ENCODE results near the gene NKPD1. TPM values are rescaled to one million over a fixed set of nuclear protein-coding genes. Genes with fewer than 3 reads are reported as not detected.

The NKPD1 gene
- polyA plus RNA-seq, 1 donor (not counting 4 experiments of a cell fraction or from before 2014, with no cell fraction given), result 0.37 TPM

DNA sequence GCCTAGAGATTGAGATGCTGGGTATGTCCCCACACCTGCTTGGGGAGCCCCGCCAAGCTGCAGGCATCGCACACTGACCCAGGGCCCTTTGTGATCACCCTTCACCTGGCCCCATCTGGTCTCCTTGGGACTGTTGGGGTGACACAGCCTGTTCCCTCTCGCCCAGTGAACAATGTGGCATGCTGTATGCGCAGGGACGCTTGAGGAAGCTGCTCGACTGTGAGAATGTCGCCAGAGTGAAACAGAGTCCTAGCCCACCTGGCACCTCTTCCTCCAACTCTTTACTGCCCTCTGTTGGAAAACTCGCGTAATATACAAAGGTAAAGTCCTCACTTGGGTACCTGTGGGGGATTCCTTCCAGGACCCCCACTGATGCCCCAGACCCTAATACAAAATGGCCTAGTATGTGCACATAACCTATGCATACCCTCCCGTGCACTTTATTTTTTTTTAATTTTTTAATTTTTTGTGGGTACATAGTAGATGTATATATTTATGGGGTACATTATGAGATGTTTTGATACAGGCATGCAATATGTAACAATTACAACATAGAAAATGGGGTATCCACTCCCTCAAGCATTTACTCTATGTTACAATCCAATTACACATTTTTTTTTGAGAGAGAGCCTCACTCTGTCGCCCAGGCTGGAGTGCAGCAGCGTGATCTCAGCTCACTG, 26.8 kb upstream of the NKPD1 start:
- H4K20me1 ChIP-seq (ENCODE audit: control insufficient read depth, extremely low read depth, insufficient read depth, low read length), result no peaks in the 10 kb centered on the region
- TF ChIP-seq, protein P1, sequence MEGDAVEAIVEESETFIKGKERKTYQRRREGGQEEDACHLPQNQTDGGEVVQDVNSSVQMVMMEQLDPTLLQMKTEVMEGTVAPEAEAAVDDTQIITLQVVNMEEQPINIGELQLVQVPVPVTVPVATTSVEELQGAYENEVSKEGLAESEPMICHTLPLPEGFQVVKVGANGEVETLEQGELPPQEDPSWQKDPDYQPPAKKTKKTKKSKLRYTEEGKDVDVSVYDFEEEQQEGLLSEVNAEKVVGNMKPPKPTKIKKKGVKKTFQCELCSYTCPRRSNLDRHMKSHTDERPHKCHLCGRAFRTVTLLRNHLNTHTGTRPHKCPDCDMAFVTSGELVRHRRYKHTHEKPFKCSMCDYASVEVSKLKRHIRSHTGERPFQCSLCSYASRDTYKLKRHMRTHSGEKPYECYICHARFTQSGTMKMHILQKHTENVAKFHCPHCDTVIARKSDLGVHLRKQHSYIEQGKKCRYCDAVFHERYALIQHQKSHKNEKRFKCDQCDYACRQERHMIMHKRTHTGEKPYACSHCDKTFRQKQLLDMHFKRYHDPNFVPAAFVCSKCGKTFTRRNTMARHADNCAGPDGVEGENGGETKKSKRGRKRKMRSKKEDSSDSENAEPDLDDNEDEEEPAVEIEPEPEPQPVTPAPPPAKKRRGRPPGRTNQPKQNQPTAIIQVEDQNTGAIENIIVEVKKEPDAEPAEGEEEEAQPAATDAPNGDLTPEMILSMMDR (optimal IDR thresholded peaks at IDR 0.05 in 1 of 3, IDR thresholded peaks at IDR 0.05 in 1 of 3, conservative IDR thresholded peaks at IDR 0.05 in 1 of 3; ENCODE audit: extremely low read depth in 1 of 3, insufficient read depth in 2 of 3, low read length in 3 of 3), result peak; percentile 54 to 73 (median 64)
- no peak for TF ChIP-seq EZH2 (IDR thresholded peaks at IDR 0.05; ENCODE audit: low read length)
- no peaks in the 10 kb centered on the region for H3K9me1 ChIP-seq (ENCODE audit: control insufficient read depth, extremely low read depth, insufficient read depth, low read length)
- no peak overlapping the region for H3K9ac ChIP-seq (ENCODE audit: control insufficient read depth, extremely low read depth, insufficient read depth, low read length)
- DNase-seq (ENCODE audit: low read depth, low spot score), result no peak
- no peaks in the 10 kb centered on the region for H3K36me3 ChIP-seq (ENCODE audit: control insufficient read depth in 2 of 2, extremely low read depth in 1 of 2, insufficient read depth in 2 of 2, low read length in 2 of 2)
- peaks cover 4% of the 10 kb centered on the region for H3K4me1 ChIP-seq (ENCODE audit: control insufficient read depth, extremely low read depth, insufficient read depth, low read length)
- dilution Hi-C loops (cut with MboI; ENCODE audit: extremely low pct_ligation_motif_present, low sequenced_read_pairs), result no loop called here
- no peak overlapping the region for H3K4me2 ChIP-seq (ENCODE audit: control insufficient read depth, extremely low read depth, insufficient read depth, low read depth, low read length)
- H2AFZ ChIP-seq (ENCODE audit: control insufficient read depth, low read length), result no peak overlapping the region
- H3K27ac ChIP-seq (ENCODE audit: control insufficient read depth, insufficient read depth, low read length), result no peak overlapping the region
- H3K27me3 ChIP-seq (ENCODE audit: control insufficient read depth, extremely low read depth, insufficient read depth, low read length), result no peaks in the 10 kb centered on the region
- H3K79me2 ChIP-seq (ENCODE audit: control insufficient read depth, insufficient read depth, low read length), result no peaks in the 10 kb centered on the region
- no peak for FAIRE-seq
- H3K4me3 ChIP-seq (ENCODE audit: control insufficient read depth in 2 of 3, extremely low read depth in 1 of 3, insufficient read depth in 2 of 3, low read depth in 1 of 3, low read length in 3 of 3), result no peak overlapping the region
- no peaks in the 10 kb centered on the region for H3K9me3 ChIP-seq (ENCODE audit: control insufficient read depth, low read depth, low read length)

DNA sequence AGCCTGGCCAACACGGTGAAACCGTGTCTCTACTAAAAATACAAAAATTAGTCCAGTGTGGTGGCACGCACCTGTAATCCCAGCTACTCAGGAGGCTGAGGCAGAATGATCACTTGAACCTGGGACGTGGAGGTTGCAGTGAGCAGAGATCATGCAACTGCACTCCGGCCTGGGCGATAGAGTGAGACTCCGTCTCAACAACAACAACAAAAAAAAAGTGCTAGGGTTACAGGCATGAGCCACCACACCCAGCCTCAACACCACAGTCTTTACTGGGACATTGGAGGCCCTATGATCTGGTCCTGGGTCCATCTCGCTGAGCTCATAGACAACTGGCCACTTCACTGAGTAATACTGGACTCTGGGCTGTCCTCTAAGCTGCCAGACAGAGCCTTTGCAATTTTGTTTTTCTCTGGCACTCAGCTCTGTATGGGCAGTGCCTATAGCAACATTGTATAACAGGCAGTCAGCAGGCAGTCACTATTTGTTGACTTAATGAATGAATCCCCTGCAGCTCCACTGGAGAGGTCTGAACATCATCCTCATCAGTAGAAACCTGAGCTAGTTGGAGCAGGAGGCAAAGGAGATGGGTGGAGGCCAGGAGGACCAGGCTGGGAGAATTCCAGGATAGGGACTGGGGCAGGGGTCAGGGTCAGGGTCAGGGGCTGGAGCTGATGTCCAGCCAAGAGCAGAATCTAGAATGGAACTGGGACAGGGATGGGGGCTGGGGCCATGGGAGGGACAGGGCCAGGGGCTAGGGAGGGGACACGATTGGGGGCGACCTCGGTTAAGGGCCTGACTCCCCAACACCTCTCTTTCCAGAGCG, 25.9 kb upstream of the NKPD1 start:
- Histone ChIP-seq H3K4me3 (ENCODE audit: control insufficient read depth in 2 of 3, extremely low read depth in 1 of 3, insufficient read depth in 2 of 3, low read depth in 1 of 3, low read length in 3 of 3) (no peak overlapping the region), H4K20me1 (ENCODE audit: control insufficient read depth, extremely low read depth, insufficient read depth, low read length) (no peaks in the 10 kb centered on the region), H3K4me2 (ENCODE audit: control insufficient read depth, extremely low read depth, insufficient read depth, low read depth, low read length) (no peak overlapping the region), H3K4me1 (ENCODE audit: control insufficient read depth, extremely low read depth, insufficient read depth, low read length) (peaks cover 3% of the 10 kb centered on the region), H2AFZ (ENCODE audit: control insufficient read depth, low read length) (no peak overlapping the region), H3K79me2 (ENCODE audit: control insufficient read depth, insufficient read depth, low read length) (peaks cover 1% of the 10 kb centered on the region), H3K9me1 (ENCODE audit: control insufficient read depth, extremely low read depth, insufficient read depth, low read length) (no peaks in the 10 kb centered on the region), H3K9me3 (ENCODE audit: control insufficient read depth, low read depth, low read length) (no peaks in the 10 kb centered on the region), H3K27ac (ENCODE audit: control insufficient read depth, insufficient read depth, low read length) (no peak overlapping the region), H3K27me3 (ENCODE audit: control insufficient read depth, extremely low read depth, insufficient read depth, low read length) (no peaks in the 10 kb centered on the region), H3K9ac (ENCODE audit: control insufficient read depth, extremely low read depth, insufficient read depth, low read length) (no peak overlapping the region), H3K36me3 (ENCODE audit: control insufficient read depth in 2 of 2, extremely low read depth in 1 of 2, insufficient read depth in 2 of 2, low read length in 2 of 2) (no peaks in the 10 kb centered on the region)
- dilution Hi-C loops (cut with MboI; ENCODE audit: extremely low pct_ligation_motif_present, low sequenced_read_pairs), result no loop called here
- FAIRE-seq (no peak), DNase-seq (ENCODE audit: low read depth, low spot score) (no peak)
- no peak for TF ChIP-seq EZH2 (IDR thresholded peaks at IDR 0.05; ENCODE audit: low read length)
- TF ChIP-seq, protein P1 (optimal IDR thresholded peaks at IDR 0.05 in 1 of 3, IDR thresholded peaks at IDR 0.05 in 1 of 3, conservative IDR thresholded peaks at IDR 0.05 in 1 of 3; ENCODE audit: extremely low read depth in 1 of 3, insufficient read depth in 2 of 3, low read length in 3 of 3), result no peak

Data from keratinocyte (primary cell).